HG02981 (cell line): Measurements from ENCODE around the gene ORM1.
"Not testable (repeated sequence)": the region's sequence is repeated elsewhere in the genome, so short reads cannot be mapped to it uniquely, and the experiment has no call there.

Experiments
- ATAC-seq: cut with Tn5 transposase; IDR thresholded peaks from one replicate; pipeline ENCODE4 v1.9.1; 2021; ENCODE audit warnings: mild to moderate bottlenecking, moderate library complexity; ENCODE audit not compliant: unreplicated experiment

The ORM1 gene

DNA sequence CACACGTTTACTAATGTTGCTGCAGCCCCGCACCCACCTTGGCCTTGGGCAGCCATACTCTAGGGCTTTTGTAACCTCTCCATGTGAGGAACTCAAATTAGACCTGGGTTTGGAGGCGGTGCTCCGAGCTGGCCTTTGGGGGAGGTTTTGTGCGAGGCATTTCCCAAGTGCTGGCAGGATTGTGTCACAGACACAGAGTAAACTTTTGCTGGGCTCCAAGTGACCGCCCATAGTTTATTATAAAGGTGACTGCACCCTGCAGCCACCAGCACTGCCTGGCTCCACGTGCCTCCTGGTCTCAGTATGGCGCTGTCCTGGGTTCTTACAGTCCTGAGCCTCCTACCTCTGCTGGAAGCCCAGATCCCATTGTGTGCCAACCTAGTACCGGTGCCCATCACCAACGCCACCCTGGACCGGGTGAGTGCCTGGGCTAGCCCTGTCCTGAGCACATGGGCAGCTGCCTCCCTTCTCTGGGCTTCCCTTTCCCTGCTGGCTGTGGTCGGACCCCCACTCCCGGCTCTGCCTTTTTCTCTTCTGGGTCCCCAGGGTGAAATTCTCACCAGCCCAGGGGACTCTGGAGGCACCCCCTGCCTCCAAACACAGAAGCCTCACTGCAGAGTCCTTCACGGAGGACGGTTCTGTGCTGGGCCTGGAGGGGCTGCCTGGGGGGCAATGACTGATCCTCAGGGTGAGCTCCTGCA is at the start of gene ORM1:
TSS of gene ORM1 (plus strand) at position 268 of the 701 bp plus-strand sequence. CDS start at position 304, 36 bp downstream.
- not testable (repeated sequence) for ATAC-seq

DNA sequence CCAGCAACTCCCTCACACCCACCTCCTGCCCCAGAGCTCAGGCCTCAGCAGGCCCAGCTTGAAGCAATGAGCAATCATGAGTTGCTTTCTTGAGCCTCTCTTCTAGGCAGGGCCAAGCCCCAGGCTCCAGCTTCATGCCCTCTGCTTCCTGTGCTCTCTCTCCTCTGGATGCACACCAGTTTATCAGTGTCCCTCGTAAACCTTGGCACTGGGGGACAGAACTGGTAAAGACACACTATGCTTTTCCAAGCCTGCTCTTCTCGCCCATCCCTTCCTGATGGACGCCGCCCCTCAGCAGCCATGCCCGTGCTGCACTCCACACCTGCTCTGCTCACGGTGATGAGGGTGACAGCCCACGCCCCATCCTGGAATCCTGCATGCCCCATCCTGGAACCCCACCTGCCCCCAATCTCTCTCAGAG is 49.4 kb upstream of the ORM1 start:
- ATAC-seq, result no peak

DNA sequence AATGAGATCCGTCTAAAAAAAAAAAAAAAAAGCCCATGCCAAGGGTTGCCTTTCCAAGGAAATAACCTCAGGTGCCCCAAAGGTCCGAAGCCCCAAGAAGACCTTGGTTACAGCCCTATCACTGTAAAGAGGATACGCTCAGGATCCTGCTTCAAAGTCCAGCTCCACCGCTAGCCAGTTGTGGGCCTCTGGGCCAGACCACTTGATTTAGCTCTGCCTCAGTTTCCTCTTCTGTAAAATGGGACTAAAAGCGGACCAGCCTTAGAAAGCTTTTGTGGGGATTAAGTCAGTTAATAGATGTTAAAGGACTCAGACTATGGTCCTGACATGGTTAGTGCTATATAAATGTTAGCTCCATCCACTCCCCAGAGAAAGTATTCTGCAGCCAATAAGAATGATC is 48.7 kb upstream of the ORM1 start:
- no peak for ATAC-seq

- no peak for ATAC-seq
Measured at GRCh38 chr9:114275246-114276004, 47.5 kb upstream of the ORM1 start.

DNA sequence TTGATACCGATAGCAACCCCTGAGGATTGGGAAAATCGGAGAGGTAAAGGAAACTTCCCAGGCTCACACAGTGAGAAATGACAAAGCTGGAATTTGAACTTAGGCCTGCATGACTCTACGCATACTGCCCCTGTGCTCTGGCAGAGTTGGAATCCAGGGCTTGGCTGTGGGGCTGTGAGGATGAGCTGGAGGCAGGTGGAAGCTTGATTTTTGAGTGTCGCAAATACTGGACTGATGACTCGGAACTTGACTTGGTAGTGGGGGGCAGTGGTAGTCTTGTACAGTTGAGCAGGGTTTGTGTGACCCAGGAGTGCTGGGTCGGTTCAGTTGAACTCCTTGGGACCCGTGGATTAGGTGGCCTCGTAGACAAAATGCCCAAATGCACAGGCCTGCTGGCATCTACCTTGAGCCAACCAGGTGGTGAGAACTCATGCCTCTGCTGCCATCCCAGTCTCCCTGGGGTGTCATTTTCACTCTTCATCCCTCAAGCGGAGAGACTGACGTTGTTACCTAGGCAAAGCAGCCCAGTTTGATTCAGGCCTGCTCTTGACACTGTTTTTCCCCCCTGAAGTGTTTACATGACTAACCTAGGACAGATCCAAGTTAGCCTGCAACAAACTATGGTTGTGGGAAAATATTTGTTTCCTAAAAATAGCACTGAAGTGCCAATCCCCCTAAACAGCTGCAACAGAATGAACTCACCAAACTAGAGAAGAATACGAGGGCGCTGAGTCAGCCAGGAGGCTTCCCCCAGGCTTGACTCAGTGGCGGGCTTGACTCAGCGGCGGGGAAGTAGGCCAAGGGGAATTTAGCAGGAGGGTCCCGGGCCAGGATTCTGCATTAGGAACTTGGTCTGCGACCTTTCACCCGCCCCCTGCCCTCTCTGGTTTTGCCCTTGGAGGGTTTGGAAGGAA is 45.7 kb upstream of the ORM1 start:
- no peak for ATAC-seq

DNA sequence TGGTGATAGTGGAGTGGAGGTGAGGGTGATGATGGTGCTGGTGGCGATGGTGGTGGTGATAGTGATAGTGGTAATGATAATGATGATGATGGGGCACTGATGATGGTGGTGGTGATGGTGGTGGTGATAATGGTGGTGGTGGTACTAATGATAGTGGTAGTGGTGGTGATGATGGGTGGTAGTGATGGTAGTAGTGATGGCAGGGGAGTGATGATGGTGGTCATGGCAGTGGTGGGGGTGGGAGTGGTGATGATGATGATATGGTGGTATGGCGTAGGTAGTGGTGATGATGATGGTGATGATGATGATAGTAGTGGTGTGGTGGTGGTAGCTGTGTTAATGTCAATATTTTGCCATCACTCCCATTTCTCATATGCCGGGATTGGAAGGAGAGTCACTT is 44.5 kb upstream of the ORM1 start:
- no peak for ATAC-seq

- ATAC-seq, result no peak
Measured at GRCh38 chr9:114278881-114279570, 43.9 kb upstream of the ORM1 start.

- no peak for ATAC-seq
Measured at GRCh38 chr9:114279693-114280092, 43.2 kb upstream of the ORM1 start.

GRCh38 chr9:114280636-114281472 is 42.0 kb upstream of the ORM1 start:
- ATAC-seq, result no peak

GRCh38 chr9:114281473-114282103 is 41.3 kb upstream of the ORM1 start:
- ATAC-seq, result no peak

DNA sequence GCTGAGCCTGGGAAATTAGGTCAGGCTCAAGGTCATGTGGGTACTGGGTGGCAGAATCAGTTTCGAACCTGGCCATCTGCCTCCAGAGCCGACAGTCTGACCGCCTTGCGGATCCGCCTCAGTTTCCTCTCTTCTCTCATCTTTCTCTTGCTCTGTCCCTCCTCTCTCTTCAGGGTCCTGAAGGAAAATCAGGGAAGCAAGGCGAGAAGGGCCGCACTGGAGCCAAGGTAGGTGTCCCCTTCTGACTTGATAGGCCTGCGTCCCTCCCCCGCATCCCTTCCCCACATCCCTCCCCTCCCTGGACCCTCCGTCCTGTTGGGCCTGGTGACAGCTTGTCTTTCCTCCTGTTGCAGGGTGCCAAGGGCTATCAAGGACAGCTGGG is 40.8 kb upstream of the ORM1 start:
- ATAC-seq, result no peak

GRCh38 chr9:114282507-114282906 is 40.4 kb upstream of the ORM1 start:
- no peak for ATAC-seq

- ATAC-seq, result no peak
Measured at GRCh38 chr9:114282926-114283325, 40.0 kb upstream of the ORM1 start.

DNA sequence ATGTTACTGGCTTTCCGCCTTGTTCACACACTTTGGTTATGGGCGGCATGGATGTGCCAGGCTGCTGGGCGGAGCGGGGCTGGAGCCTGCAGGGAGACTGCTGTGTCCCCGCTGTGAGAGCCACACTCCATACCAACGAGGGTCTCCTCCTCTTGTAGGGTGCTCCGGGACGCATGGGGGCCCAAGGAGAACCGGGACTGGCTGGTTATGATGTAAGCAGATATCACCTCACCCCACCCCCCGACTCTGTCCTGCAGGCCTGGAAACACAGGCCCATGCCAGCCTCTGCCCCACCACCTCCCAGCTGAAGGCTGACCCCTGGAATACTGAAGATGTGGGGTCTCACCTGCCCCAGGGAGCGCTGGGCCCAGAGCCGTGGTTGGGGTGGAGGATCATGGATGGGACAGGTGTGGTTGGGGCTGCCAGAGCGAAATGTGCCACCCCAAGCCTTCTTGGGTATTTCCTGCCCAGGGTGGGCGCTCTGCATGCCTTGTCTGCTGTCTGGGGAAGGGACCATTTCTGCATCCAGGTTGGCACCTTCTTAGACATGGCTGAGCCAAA is 39.3 kb upstream of the ORM1 start:
- ATAC-seq, result no peak

GRCh38 chr9:114284316-114285060 is 38.4 kb upstream of the ORM1 start:
- no peak for ATAC-seq

DNA sequence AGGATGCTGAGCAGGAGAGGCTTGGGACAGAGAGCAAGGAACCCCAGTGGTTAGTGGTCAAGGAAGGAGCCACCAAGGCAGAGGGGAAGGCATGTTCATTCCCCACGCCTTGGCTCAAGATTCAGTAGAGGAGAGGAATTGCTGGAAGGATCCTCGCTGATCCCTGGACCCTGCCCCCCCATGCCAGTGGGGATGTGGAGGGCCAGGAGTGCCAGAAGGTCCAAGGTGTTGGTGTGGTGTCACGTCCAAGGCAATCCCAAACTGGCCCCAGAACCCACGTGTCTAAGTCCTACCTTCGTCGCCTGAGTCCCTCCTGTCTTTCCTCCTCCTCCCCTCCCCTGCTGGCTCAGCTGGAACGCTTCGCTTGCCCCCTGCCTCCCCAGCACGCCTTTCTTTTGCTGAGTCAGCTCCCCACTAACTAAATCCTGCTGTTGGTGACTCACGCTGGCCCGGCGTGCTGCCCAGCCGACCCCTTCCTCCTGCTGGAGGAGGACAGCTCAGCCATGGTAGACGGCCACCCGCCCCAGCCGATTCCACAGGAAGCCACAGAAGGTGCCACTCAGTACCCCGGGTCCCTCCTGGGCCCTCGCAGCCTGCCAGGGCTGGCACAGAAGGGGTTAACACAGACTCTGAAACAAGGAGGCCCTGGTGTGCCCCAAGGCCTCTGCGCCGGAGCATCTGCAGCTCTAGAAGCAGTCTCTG is 37.6 kb upstream of the ORM1 start:
- ATAC-seq, result no peak

DNA sequence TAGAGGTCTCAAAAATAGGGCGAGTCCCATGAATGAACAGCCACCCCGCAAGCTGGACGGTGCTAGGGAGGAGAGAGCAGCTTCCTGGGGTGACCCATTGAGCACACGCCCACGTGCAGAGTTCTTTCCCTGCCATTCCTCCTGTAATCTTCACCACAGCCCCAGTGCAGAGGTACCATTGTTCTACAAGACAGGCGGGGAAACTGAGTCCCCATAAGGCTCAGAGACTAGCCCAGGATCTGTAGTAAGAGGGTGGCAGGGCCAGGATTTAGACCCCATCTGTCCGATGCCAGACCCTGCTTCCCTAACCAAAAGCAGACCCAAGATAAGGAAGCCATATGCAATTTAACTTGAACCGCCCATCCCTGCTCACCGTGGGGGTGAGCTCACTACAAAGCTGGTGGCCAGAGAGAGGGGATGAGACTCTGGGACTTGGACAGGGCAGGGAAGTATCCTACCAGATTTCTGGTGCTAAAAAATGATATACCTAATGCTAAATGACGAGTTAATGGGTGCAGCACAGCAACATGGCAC is 36.7 kb upstream of the ORM1 start:
- ATAC-seq, result no peak
